IMR-90 (cell line): Measurements from ENCODE around the gene APC2. TPM values are rescaled to one million over a fixed set of nuclear protein-coding genes. Genes with fewer than 3 reads are reported as not detected.

Experiments
- ATAC-seq: fragments of 200-7000 bp; cut with Tn5 transposase; 2 replicates; pipeline ENCODE4 v1.9.1; 2020; ENCODE audit warnings: low read depth, mild to moderate bottlenecking, moderate library complexity
- BruUV-seq: library from RNA; stranded (reverse); fragments of 400-500 nt; replicated peaks from 2 replicates; lab custom pipeline; 2021; lab: Mats Ljungman, UMichigan
- CTCF ChIA-PET: fragments of 300-600 bp; formaldehyde crosslinking; extraction: SDS; loops from one replicate; lab custom pipeline; 2021; ENCODE audit warnings: antibody characterized with exemption; lab: Yijun Ruan, JAX
- POLR2A ChIA-PET: fragments of 300-600 bp; sonication (Branson Sonifier 250); formaldehyde crosslinking; loops from one replicate; lab custom pipeline; 2022; ENCODE audit warnings: antibody characterized with exemption; ENCODE audit not compliant: unreplicated experiment; lab: Charles Lee
- DNase-seq: peaks from one replicate; pipeline ENCODE4 v3.0.0; 2013
- H2AFZ ChIP-seq: replicated peaks from 2 replicates; pipeline ENCODE3; 2013; ENCODE audit warnings: low read length, mild to moderate bottlenecking; ENCODE audit not compliant: poor library complexity
- H2AK5ac ChIP-seq: 2 replicates; pipeline ENCODE4 v1.6.1; 2013; ENCODE audit warnings: low read depth, low read length, inconsistent platforms
- H2AK9ac ChIP-seq: replicated peaks from 2 replicates; pipeline ENCODE3; 2013; ENCODE audit warnings: mild to moderate bottlenecking, low read depth, low read length, moderate library complexity; ENCODE audit not compliant: poor library complexity
- H2BK120ac ChIP-seq: 2 replicates; pipeline ENCODE4 v1.6.1; 2013; ENCODE audit warnings: low read depth, low read length, inconsistent platforms
- H2BK15ac ChIP-seq: 3 replicates; pipeline ENCODE4 v1.6.1; 2013; ENCODE audit warnings: low read depth, low read length, inconsistent platforms
- H2BK20ac ChIP-seq: 2 replicates; pipeline ENCODE4 v1.6.1; 2013; ENCODE audit warnings: low read depth, mild to moderate bottlenecking, inconsistent platforms, low read length, moderate library complexity
- H2BK5ac ChIP-seq: 2 replicates; pipeline ENCODE4 v1.6.1; 2013; ENCODE audit warnings: mild to moderate bottlenecking, low read depth, low read length, inconsistent platforms; ENCODE audit not compliant: poor library complexity, severe bottlenecking
- H3K14ac ChIP-seq: replicated peaks from 2 replicates; pipeline ENCODE4 v1.6.1; 2013; ENCODE audit warnings: low read depth, low read length, inconsistent platforms
- H3K18ac ChIP-seq: 2 replicates; pipeline ENCODE4 v1.6.1; 2013; ENCODE audit warnings: low read depth, low read length, control low read depth
- H3K23ac ChIP-seq: 2 replicates; pipeline ENCODE4 v1.6.1; 2013; ENCODE audit warnings: low read depth, low read length, inconsistent platforms
- H3K27ac ChIP-seq: 2 replicates; pipeline ENCODE4 v1.5.1; 2013; ENCODE audit warnings: mild to moderate bottlenecking, control low read depth, low read length; ENCODE audit not compliant: insufficient read depth
- H3K27me3 ChIP-seq: 2 replicates; pipeline ENCODE4 v1.6.1; 2013; ENCODE audit warnings: low read length; ENCODE audit not compliant: control insufficient read depth, insufficient read depth
- H3K36me3 ChIP-seq: 2 replicates; pipeline ENCODE4 v1.6.1; 2013; ENCODE audit warnings: low read length, mixed read lengths; ENCODE audit not compliant: control insufficient read depth, insufficient read depth
- H3K4ac ChIP-seq: 2 replicates; pipeline ENCODE4 v1.6.1; 2013; ENCODE audit warnings: low read depth, low read length, inconsistent platforms
- H3K4me1 ChIP-seq: 2 replicates; pipeline ENCODE4 v1.6.1; 2013; ENCODE audit warnings: low read length, mixed read lengths; ENCODE audit not compliant: control insufficient read depth, insufficient read depth
- H3K4me2 ChIP-seq: 2 replicates; pipeline ENCODE4 v1.6.1; 2013; ENCODE audit warnings: low read depth, mild to moderate bottlenecking, control low read depth, low read length, moderate library complexity
- H3K4me3 ChIP-seq: 2 replicates; pipeline ENCODE4 v1.5.1; 2013; ENCODE audit warnings: low read depth, mild to moderate bottlenecking, control low read depth, low read length, moderate library complexity; ENCODE audit not compliant: insufficient read depth
- H3K56ac ChIP-seq: 2 replicates; pipeline ENCODE4 v1.6.1; 2013; ENCODE audit warnings: low read length, inconsistent platforms; ENCODE audit not compliant: insufficient read depth; ENCODE audit errors: extremely low read depth
- H3K79me1 ChIP-seq, 2 experiments: 2 replicates each; pipeline ENCODE4 v1.6.1; 2013; ENCODE audit warnings: low read length in 2 of 2, inconsistent platforms in 1 of 2, low read depth in 1 of 2
- H3K9ac ChIP-seq: 2 replicates; pipeline ENCODE4 v1.6.1; 2013; ENCODE audit warnings: low read depth, low read length, control low read depth
- H3K9me1 ChIP-seq: 2 replicates; pipeline ENCODE4 v1.6.1; 2013; ENCODE audit warnings: low read length, inconsistent platforms; ENCODE audit not compliant: insufficient read depth
- H3K9me3 ChIP-seq: 2 replicates; pipeline ENCODE4 v1.6.1; 2013; ENCODE audit warnings: low read length; ENCODE audit not compliant: control insufficient read depth, insufficient read depth
- H4K20me1 ChIP-seq: 2 replicates; pipeline ENCODE4 v1.6.1; 2013; ENCODE audit warnings: low read length, inconsistent platforms; ENCODE audit not compliant: insufficient read depth
- H4K5ac ChIP-seq: 2 replicates; pipeline ENCODE4 v1.6.1; 2013; ENCODE audit warnings: mild to moderate bottlenecking, low read depth, low read length, control low read depth
- H4K8ac ChIP-seq, 2 experiments: 2 replicates each; pipeline ENCODE4 v1.6.1; 2013; ENCODE audit warnings: low read depth in 2 of 2, low read length in 2 of 2, control low read depth in 1 of 2, inconsistent platforms in 1 of 2
- H4K91ac ChIP-seq: 2 replicates; pipeline ENCODE4 v1.6.1; 2013; ENCODE audit warnings: low read depth, low read length, inconsistent platforms; ENCODE audit not compliant: insufficient read depth
- BHLHE40 ChIP-seq: fragments of 150-350 bp; IDR thresholded peaks from 2 replicates; pipeline ENCODE4 v1.6.1; 2016; ENCODE audit warnings: mild to moderate bottlenecking, low read depth, low read length
- CEBPB ChIP-seq: IDR thresholded peaks from 2 replicates; pipeline ENCODE4 v1.6.1; 2012; ENCODE audit warnings: low read depth, low read length, improper control_type of control experiment
- ELK1 ChIP-seq: fragments of 150-350 bp; IDR thresholded peaks from 2 replicates; pipeline ENCODE4 v1.6.1; 2016; ENCODE audit warnings: low read depth, mild to moderate bottlenecking, low read length, moderate library complexity, borderline replicate concordance
- FOS ChIP-seq: fragments of 150-350 bp; IDR thresholded peaks from 2 replicates; pipeline ENCODE4 v1.6.1; 2016; ENCODE audit warnings: low read depth, low read length
- MAFK ChIP-seq: IDR thresholded peaks from 2 replicates; pipeline ENCODE4 v1.6.1; 2012; ENCODE audit warnings: low read depth, low read length, improper control_type of control experiment
- MAZ ChIP-seq: IDR thresholded peaks from 2 replicates; pipeline ENCODE4 v1.6.1; 2012; ENCODE audit warnings: low read depth, mild to moderate bottlenecking, low read length, improper control_type of control experiment, moderate library complexity, borderline replicate concordance
- NFE2L2 ChIP-seq: fragments of 150-350 bp; IDR thresholded peaks from 2 replicates; pipeline ENCODE4 v1.6.1; 2016; ENCODE audit warnings: low read depth, mild to moderate bottlenecking, low read length
- POLR2A ChIP-seq: IDR thresholded peaks from 2 replicates; pipeline ENCODE4 v1.6.1; 2012; ENCODE audit warnings: mild to moderate bottlenecking, low read depth, low read length
- RAD21 ChIP-seq: IDR thresholded peaks from 2 replicates; pipeline ENCODE4 v1.6.1; 2012; ENCODE audit warnings: low read length, improper control_type of control experiment
- RCOR1 ChIP-seq: IDR thresholded peaks from 2 replicates; pipeline ENCODE4 v1.6.1; 2012; ENCODE audit warnings: mild to moderate bottlenecking, low read length, improper control_type of control experiment; ENCODE audit not compliant: insufficient replicate concordance
- RFX5 ChIP-seq: IDR thresholded peaks from 2 replicates; pipeline ENCODE4 v1.8.0; 2012; ENCODE audit warnings: low read depth, mild to moderate bottlenecking, low read length, moderate library complexity
- SMC3 ChIP-seq: fragments of 150-350 bp; IDR thresholded peaks from 2 replicates; pipeline ENCODE4 v1.6.1; 2016; ENCODE audit warnings: low read depth, mild to moderate bottlenecking, antibody characterized with exemption, low read length, moderate library complexity
- USF2 ChIP-seq: fragments of 150-350 bp; IDR thresholded peaks from 2 replicates; pipeline ENCODE4 v1.6.1; 2017; ENCODE audit warnings: mild to moderate bottlenecking, antibody characterized with exemption, low read length, low read depth
- WGBS, 2 experiments: methylation state at CpG; one replicate each; pipeline versions ENCODE4 v1.1.5 to v1.1.7; 2013; ENCODE audit warnings: missing lambda C conversion rate in 2 of 2; ENCODE audit not compliant: insufficient read length in 1 of 2; ENCODE audit errors: extremely low coverage in 2 of 2; 5-methylcytosine and 5-hydroxymethylcytosine counted together
- dilution Hi-C: fragments of 300-500 bp; cut with HindIII; formaldehyde crosslinking; loops from one replicate; pipeline ENCODE4 v1.14.3; 2018; ENCODE audit warnings: low sequenced_read_pairs; ENCODE audit not compliant: unreplicated experiment
- in situ Hi-C: fragments of 300-500 bp; cut with MboI; formaldehyde crosslinking; loops from 3 replicates; pipeline ENCODE4 v1.14.3; 2019; ENCODE audit warnings: low sequenced_read_pairs, inconsistent platforms, mixed read lengths
- intact Hi-C: fragments of 100-400 bp; cut with micrococcal nuclease; formaldehyde crosslinking; loops from 2 replicates; pipeline ENCODE4 v1.10.0; 2022
- polyA plus RNA-seq, 3 experiments: library from polyadenylated mRNA; depleted of rRNA; stranded (reverse); fragments of >200 nt; gene quantifications; 2 replicates each; pipeline ENCODE4 v1.2.3, GENCODE V29; 2012; ENCODE audit warnings: low replicate concordance in 1 of 3
- total RNA-seq: library from RNA; depleted of rRNA; stranded (reverse); fragments of >200 nt; gene quantifications from 2 replicates; pipeline ENCODE4 v1.2.3, GENCODE V29; 2012
- TF ChIP-seq, protein P1 (sequence below): conservative IDR thresholded peaks from 2 replicates; pipeline ENCODE4 v1.5.1; 2012; ENCODE audit warnings: mild to moderate bottlenecking, low read depth, low read length, improper control_type of control experiment

APC2 gene
- total and polyA plus RNA-seq, 2 of the 4 experiments (the other 2 are of a cell fraction): 0.36 to 0.41 TPM

GRCh38 chr19:1425902-1426301 lies 24.0 kb upstream of the APC2 start:
- no peak overlapping the region for H4K91ac ChIP-seq
- dilution Hi-C loops: no loop called here
- H2BK5ac ChIP-seq: no peak overlapping the region
- H2AFZ ChIP-seq: no peak overlapping the region
- intact Hi-C loops: no loop called here
- no peaks in the 10 kb centered on the region for H3K27me3 ChIP-seq
- WGBS, 2 experiments: 90% methylated on average over 3 of the region's 14 CpGs; no CpG with 5 or more reads in 1 of the 2 experiments
- no peak overlapping the region for H3K4ac ChIP-seq
- ATAC-seq (no peak), DNase-seq (no peak)
- no peak overlapping the region for H3K56ac ChIP-seq
- no peak overlapping the region for H3K27ac ChIP-seq
- H3K36me3 ChIP-seq: peaks cover 76% of the 10 kb centered on the region
- no peak overlapping the region for H2BK20ac ChIP-seq
- TF ChIP-seq MAZ (no peak), RCOR1 (no peak), MAFK (no peak), FOS (no peak), SMC3 (no peak), ELK1 (no peak), BHLHE40 (no peak), NFE2L2 (no peak), USF2 (no peak), CEBPB (no peak), RAD21 (no peak), POLR2A (no peak), RFX5 (no peak)
- TF ChIP-seq, protein P1, sequence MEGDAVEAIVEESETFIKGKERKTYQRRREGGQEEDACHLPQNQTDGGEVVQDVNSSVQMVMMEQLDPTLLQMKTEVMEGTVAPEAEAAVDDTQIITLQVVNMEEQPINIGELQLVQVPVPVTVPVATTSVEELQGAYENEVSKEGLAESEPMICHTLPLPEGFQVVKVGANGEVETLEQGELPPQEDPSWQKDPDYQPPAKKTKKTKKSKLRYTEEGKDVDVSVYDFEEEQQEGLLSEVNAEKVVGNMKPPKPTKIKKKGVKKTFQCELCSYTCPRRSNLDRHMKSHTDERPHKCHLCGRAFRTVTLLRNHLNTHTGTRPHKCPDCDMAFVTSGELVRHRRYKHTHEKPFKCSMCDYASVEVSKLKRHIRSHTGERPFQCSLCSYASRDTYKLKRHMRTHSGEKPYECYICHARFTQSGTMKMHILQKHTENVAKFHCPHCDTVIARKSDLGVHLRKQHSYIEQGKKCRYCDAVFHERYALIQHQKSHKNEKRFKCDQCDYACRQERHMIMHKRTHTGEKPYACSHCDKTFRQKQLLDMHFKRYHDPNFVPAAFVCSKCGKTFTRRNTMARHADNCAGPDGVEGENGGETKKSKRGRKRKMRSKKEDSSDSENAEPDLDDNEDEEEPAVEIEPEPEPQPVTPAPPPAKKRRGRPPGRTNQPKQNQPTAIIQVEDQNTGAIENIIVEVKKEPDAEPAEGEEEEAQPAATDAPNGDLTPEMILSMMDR: no peak
- no peak overlapping the region for H3K4me2 ChIP-seq
- in situ Hi-C loops: no loop called here
- H3K9me3 ChIP-seq: no peaks in the 10 kb centered on the region
- H2AK5ac ChIP-seq: no peak overlapping the region
- no peak overlapping the region for H2AK9ac ChIP-seq
- no peak overlapping the region for H2BK120ac ChIP-seq
- H3K4me1 ChIP-seq: no peaks in the 10 kb centered on the region
- peaks cover 58% of the 10 kb centered on the region for H4K20me1 ChIP-seq
- no peak overlapping the region for H3K23ac ChIP-seq
- ChIA-PET CTCF (no interaction called here), POLR2A (no interaction called here)
- H3K9me1 ChIP-seq: 0 out of 2 replicates have a peak, but pooled peaks cover 3% of the 10 kb centered on the region
- no peak overlapping the region for H4K5ac ChIP-seq
- no peak overlapping the region for H3K9ac ChIP-seq
- H4K8ac ChIP-seq: no peak overlapping the region
- H3K14ac ChIP-seq: no peak overlapping the region
- H3K4me3 ChIP-seq: no peak overlapping the region
- no peak overlapping the region for H3K18ac ChIP-seq
- no TSS peak for BruUV-seq
- H2BK15ac ChIP-seq: no peak overlapping the region
- H3K79me1 ChIP-seq: peaks cover 30 to 76% of the 10 kb centered on the region in 2 experiments
